T-helper 2 cell (primary cell): Measurements from ENCODE around the gene KRT82.
"Not testable (repeated sequence)": the region's sequence is repeated elsewhere in the genome, so short reads cannot be mapped to it uniquely, and the experiment has no call there.

ENCODE experiments used
- DNase-seq, 5 experiments: peaks; one replicate each; pipeline versions ENCODE4 v3.0.0 to v3.0.0-alpha.2; 2012 to 2022

Gene KRT82

GRCh38 chr12:52358575-52359350 lies 47.4 kb downstream of the KRT82 start:
- peak in 2 of 5 experiments; percentile 23 to 41 for DNase-seq

- no peak for DNase-seq
Observed at GRCh38 chr12:52356762-52357580, 49.2 kb downstream of the KRT82 start.

- no peak for DNase-seq
Observed at GRCh38 chr12:52356031-52356761, 49.9 kb downstream of the KRT82 start.

- no peak for DNase-seq
Observed at GRCh38 chr12:52355176-52355575, 51.0 kb downstream of the KRT82 start.

- no peak for DNase-seq
Observed at GRCh38 chr12:52354200-52354599, 51.9 kb downstream of the KRT82 start.

GRCh38 chr12:52353766-52354165 lies 52.4 kb downstream of the KRT82 start:
- DNase-seq, result no peak

- DNase-seq, result no peak
Observed at GRCh38 chr12:52352951-52353350, 53.2 kb downstream of the KRT82 start.

- peak in 3 of 5 experiments; percentile 29 to 83 (median 65) for DNase-seq
Observed at GRCh38 chr12:52351196-52352059, 54.7 kb downstream of the KRT82 start.

GRCh38 chr12:52350786-52351185 lies 55.3 kb downstream of the KRT82 start:
- DNase-seq, result no peak

- no peak for DNase-seq
Observed at GRCh38 chr12:52350021-52350620, 56.0 kb downstream of the KRT82 start.

GRCh38 chr12:52349196-52349595 lies 56.9 kb downstream of the KRT82 start:
- no peak for DNase-seq

GRCh38 chr12:52347551-52348510 lies 58.3 kb downstream of the KRT82 start:
- no peak for DNase-seq

- no peak for DNase-seq
Observed at GRCh38 chr12:52347016-52347415, 59.1 kb downstream of the KRT82 start.

- DNase-seq, result no peak
Observed at GRCh38 chr12:52346593-52346992, 59.5 kb downstream of the KRT82 start.

- not testable (repeated sequence) for DNase-seq
Observed at GRCh38 chr12:52345041-52345440, 61.1 kb downstream of the KRT82 start.

GRCh38 chr12:52344111-52344510 lies 62.0 kb downstream of the KRT82 start:
- no peak for DNase-seq
